Stimulated activated CD4-positive, alpha-beta T cell treated with anti-CD3 and anti-CD28 coated beads, Interleukin-1b, Interleukin-23, amount 100 ng/mL, for 48 hours (primary cell): ENCODE data around the gene ZNF827.

Source experiments
- DNase-seq: peaks from one replicate; pipeline ENCODE4 v3.0.0-alpha.2; 2020

The ZNF827 gene

DNA sequence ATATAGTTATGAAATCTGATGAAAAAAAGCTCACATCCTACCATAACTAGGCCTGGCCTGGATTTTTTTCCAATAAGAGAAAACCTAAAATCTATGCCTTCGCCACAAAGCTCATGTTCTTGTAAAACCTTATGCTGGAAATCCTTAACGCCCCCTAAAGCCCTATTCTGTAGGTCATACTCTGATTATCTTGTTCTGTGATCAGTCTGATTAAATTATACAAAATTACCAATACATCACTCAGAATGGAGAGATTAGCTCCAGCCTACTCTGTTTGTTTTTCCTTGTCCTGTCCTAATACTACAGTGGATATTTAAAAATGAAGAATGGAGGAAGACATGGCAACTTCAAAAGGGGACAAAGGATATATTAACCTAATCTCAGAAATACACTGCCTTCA, 7.2 kb downstream of the ZNF827 start:
- no peak for DNase-seq

DNA sequence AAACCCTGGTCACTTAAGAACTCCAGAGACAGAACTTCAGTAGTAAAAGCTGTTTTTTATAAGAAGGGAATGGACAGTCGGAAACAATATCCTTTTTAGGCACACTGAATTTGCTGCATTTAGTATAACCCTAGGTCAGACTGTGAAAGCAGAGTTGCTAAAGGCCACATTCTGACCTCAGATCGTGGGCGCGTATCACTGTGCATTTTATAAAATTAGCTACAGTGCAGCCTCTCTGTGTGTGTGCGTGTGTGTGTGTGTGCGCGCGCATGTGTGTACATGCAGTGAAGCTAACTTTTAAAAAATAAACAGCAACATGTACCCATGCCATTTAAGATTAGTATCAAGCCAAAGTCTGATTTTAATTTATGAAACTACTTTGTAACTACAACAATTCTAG, 8.0 kb downstream of the ZNF827 start:
- no peak for DNase-seq

GRCh38 chr4:145929415-145930178, 9.0 kb downstream of the ZNF827 start:
- DNase-seq = no peak

DNA sequence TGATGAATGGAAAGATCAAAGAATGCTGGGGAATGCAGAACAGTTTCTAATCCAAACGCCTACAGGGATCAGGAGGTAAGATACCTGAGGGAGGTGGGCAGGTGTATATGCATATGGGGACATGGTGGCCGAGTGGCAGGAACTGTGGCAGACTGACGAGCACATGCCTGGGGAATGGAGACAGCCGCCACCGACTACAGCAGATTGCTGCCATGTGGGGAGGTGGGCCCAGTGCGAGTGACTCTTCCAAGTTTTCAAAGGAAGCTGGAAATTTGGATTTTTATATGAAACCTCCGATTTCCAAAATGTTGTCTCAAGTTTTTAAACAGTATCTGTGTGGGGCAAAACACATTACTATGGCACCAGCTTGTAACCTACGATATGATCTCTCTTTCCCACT, 9.9 kb downstream of the ZNF827 start:
- DNase-seq = no peak

- no peak for DNase-seq
Observed at GRCh38 chr4:145927030-145927429, 11.6 kb downstream of the ZNF827 start.

GRCh38 chr4:145921231-145921630, 17.4 kb downstream of the ZNF827 start:
- DNase-seq = no peak

GRCh38 chr4:145920205-145920604, 18.4 kb downstream of the ZNF827 start:
- DNase-seq = no peak

GRCh38 chr4:145912376-145912775, 26.2 kb downstream of the ZNF827 start:
- no peak for DNase-seq

DNA sequence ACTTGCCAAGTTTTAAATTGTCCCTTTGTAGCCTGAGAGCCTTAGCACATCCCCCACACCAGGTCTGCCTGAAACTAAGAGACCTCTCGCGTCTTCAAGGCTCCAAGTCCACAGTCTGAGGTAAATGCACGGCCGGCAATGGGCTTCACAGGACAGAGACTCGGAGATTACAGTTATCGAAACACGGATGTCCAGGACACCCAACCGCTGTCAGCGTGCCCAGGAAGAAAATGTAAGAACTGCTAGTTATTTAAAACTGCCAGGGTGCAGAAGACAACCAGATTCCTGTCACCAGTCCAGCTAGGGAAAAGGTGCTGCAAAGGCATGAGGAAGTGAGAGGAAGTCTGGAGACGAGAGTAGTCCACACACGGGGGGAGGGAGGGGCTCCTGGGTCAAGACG, 28.9 kb downstream of the ZNF827 start:
- DNase-seq = no peak

GRCh38 chr4:145909281-145909715, 29.3 kb downstream of the ZNF827 start:
- no peak for DNase-seq

DNA sequence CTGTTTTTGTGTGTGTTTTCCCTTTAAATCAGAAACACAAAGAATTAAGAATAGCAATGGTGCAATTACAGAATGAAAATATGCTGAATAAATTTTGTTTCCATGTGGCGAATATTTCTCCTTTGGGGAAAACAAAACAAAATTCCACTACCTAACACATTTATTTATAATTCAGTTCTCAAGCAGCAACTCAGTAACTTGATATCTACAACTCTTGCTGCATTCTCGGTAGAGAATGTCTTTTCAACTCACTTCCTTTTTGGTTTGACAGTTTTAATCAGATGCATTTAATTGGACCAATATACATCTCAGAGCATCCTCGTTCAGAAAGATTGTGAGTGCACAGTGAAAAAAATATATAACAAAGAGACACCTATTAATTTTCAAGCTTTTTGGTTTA, 30.8 kb downstream of the ZNF827 start:
- DNase-seq = no peak

GRCh38 chr4:145907390-145907789, 31.2 kb downstream of the ZNF827 start:
- DNase-seq = no peak

DNA sequence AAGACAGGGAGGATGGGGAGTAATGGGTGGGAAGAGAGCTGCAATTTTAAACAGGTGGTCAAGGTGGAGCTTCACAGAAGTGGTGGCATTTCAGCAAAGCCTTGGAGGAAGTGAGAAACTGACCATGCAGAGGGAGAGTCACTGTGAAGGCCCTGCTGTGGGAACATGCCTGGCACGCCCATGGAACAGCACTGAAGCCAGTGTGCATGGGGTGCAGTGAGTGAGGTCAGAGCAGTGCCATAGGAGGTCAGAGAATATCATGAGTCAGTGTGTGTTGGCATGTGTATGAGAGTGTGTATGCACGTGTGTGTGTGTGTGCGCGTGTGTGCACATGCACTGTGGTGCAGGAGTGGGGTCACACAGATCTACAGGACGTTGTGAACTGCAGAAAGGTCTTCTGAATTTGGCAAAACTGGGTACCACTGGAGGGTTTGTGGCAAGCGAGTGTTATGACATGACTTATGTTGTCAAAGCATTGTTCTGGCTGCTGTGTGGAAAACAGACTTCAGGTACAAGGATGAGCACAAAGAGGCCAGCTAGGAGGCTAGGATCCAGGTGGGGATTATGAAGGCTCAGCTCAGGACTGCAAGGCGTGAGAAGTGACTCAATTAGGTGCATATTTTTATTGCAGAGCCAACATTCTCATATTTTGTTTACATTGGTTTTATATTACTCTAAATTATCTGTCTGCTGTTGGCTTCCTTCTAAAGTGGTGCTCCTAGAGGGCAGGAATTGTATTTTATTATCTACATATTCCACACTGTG, 34.0 kb downstream of the ZNF827 start:
- no peak for DNase-seq

DNA sequence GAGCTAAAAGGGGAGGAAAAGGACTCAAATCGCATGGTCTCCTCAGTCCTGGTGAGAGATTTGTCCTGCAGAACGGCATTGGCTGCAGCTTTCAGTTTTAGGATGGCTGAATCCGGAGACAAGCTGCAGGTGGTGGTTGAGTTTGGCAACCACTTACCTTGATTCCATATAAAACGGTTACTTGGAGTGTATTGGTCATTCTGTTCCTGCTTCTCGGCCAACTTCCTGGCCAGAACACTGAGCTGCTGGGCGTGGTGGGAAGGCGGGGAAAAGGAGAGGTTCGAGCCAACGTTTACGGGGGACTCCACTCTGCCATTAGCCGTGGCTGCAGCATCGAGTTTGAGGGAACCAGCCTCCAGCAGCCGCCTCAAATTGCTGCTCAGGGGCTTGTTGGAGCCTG, 36.1 kb downstream of the ZNF827 start:
- DNase-seq = no peak

DNA sequence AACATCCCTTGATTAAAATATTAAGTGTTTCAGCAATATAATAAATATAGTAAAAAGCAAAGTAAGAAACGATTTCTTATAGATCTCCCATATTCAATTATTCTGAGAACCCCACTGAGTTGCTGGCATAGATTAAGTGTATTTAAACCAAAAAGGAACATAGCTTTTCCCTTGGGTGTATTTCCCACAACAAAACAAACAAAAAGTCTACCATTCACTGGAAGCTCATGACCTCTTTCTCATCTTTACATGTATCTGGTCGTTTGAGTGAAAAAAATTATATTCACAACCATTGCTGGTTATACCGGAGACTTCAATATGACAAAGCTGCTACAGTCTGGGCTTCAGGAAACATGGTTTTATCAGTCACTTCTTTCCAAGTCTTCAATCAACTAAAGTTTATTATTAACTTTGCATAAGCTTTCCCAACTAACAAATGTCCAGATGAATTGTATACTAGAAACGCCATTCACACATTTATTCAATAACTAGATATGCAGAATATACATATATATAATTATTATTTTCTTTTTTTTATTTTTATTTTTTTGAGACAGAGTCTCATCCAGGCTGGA, 38.6 kb downstream of the ZNF827 start:
- no peak for DNase-seq

- no peak for DNase-seq
Observed at GRCh38 chr4:145898926-145899531, 39.6 kb downstream of the ZNF827 start.

DNA sequence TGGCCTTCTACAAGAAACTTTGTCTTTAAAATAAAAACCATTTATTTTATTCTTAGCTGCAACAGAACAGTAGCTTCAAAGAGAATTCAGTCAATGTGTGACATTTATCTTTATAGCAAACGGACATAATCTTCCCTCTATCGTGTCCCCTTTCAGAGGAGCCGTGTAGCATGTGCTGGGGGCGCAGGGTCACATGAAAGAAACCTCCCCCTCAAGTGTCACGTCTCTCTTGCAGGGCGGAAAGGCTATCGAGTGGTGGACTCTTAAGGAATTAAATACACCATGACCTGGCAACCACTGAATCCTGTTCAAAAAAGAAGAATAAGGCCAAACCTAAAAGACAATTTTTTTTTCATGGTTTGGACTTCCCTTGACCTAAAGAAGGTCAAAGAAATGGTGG, 40.2 kb downstream of the ZNF827 start:
- DNase-seq = no peak

DNA sequence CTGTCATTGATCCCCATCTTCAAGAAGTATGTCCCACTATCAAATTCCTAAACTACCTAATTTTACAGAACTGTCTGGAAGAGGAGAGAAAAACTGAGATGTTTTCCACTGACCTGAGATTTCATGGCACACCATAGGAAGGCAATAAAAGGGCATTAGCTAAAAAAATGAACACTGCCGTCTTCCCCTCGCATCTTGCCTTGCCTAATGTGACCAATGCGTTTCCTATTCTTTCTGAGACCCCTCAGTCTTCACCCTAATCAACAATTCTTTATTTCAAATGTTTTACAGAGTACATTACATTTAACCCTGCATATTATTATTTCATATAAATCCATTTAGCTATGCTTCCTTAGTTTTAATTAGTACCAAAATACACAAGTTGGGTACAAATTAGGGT, 43.6 kb downstream of the ZNF827 start:
- no peak for DNase-seq

- no peak for DNase-seq
Observed at GRCh38 chr4:145891958-145892357, 46.7 kb downstream of the ZNF827 start.

GRCh38 chr4:145890689-145891088, 47.9 kb downstream of the ZNF827 start:
- DNase-seq = no peak

DNA sequence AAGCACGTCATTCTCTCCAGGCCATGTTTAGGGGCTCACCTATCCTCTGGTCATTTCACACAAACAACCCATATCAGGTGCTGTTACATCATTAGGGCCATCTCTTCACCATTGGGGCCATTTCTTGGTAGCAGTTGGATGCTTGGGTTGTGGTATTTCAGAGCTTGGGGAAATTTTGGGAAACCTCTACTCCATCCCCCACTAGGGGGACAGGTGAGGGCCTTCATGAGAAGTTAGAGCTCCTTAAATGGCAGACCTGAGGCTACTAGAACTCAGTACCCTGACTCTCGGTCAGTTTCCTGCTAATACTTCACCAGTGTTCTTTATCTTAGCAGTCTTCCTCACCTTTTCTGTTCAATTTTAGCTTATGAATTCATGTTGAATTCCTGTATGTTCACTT, 50.2 kb downstream of the ZNF827 start:
- DNase-seq = no peak

DNA sequence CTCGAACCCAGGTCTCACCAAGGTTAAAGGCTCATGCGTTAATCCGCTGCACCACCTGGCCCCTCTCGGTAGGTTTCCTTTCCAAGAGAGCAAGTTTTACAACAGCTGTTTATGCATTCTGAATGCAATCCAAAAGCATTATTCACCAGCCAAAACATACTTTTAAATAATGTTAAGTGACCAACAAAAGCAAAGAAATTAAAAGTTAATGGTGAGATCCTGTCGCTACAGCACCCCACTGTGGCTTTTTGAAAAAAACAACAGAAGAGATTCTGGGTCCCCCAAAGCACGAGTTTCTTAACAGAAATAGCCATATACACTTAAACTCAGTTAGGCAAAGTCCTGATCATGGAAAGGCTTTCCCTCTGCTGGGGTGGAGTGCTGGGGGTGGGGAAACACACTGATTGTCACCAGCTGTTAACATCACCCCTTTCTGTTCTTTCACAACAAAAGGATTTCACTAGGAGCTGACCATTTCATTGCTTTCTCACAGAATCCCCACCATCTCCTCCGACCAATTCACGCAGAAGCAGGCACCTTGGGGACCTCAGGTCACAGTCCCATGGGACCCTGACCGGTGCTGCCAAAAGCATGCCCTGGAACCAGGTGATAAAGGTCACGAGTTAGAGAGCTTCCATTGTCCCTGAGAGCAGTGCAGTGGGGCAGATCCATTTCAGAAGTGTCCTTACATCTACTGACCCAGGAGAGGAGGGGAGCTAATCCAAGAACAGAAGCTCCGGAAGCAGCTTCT, 51.2 kb downstream of the ZNF827 start:
- DNase-seq = no peak

DNA sequence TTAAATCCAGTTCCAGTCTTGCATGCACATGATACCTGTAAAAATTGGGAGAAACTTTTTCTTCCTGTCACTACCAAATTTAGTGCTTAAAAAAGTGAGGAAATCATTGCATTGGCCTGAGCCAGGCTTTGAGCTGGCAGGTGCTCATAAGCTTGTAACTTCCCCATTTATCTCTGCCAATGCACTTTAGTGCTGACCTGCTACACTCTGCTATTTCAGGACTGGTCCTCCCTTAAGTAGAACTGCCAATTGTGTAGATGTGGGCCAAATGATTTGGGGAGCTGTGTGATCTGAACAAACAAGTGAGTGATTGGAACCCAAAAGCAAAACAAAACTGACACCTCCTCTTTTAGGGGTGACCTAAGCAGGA, 51.8 kb downstream of the ZNF827 start:
- DNase-seq = no peak
